Measurements from ENCODE around the gene TOMM6. TPM values are rescaled to one million over a fixed set of nuclear protein-coding genes. Genes with fewer than 3 reads are reported as not detected.

Gene TOMM6
- polyA plus RNA-seq, 1 of the 3 experiments (the other 2 are of a cell fraction) = 493 TPM

- H3F3A ChIP-seq (replicated peaks; ENCODE audit: insufficient read depth) = no peaks in the 10 kb centered on the region
- no peaks in the 10 kb centered on the region for H3K9me3 ChIP-seq
- peaks cover 13% of the 10 kb centered on the region for H3K79me2 ChIP-seq (ENCODE audit: insufficient read depth)
- H3K27ac ChIP-seq (ENCODE audit: low read depth in 2 of 2, low read length in 1 of 2) = no peak overlapping the region; a peak in 1 of 4 replicates
- peak overlapping the region; percentile 52 to 82 for H3K4me3 ChIP-seq (ENCODE audit: low read depth in 2 of 2, low read length in 1 of 2)
- H4K20me1 ChIP-seq (ENCODE audit: insufficient read depth) = no peaks in the 10 kb centered on the region
- WGBS (ENCODE audit: low lambda C conversion rate) = 91% methylated on average over 6 of the region's 6 CpGs
- peak overlapping the region; percentile 72 for H3K9ac ChIP-seq
- ChIA-PET POLR2A (no interaction called here), CTCF (interaction anchor here (0.7 to 1.8 kb wide), 4 partner anchors 8 to 89 kb away, joined by 3 to 11 read pairs (median 3); partner anchors contain the start of gene TOMM6)
- H3K27me3 ChIP-seq (ENCODE audit: insufficient read depth) = no peaks in the 10 kb centered on the region
- H3K36me3 ChIP-seq (replicated peaks in 1 of 2; ENCODE audit: control insufficient read depth in 1 of 2, insufficient read depth in 2 of 2, low read length in 1 of 2) = peaks cover 19 to 20% of the 10 kb centered on the region in 2 experiments
- peak overlapping the region; percentile 86 for H3K4me2 ChIP-seq
- TF ChIP-seq TCF12 (IDR thresholded peaks at IDR 0.05) = no peak
- no peak for TF ChIP-seq USF2 (IDR thresholded peaks at IDR 0.05; ENCODE audit: borderline replicate concordance, low read depth, low read length)
- H3K9me2 ChIP-seq = no peaks in the 10 kb centered on the region
- no peak for DNase-seq
- no peak overlapping the region for H2AFZ ChIP-seq (ENCODE audit: low read depth)
- H3K4me1 ChIP-seq (ENCODE audit: control insufficient read depth in 1 of 2, insufficient read depth in 2 of 2, low read depth in 1 of 2, low read length in 1 of 2) = peaks cover 14% of the 10 kb centered on the region in 2 experiments; a peak in 2 of 4 replicates
These were observed 8.6 kb upstream of the TOMM6 start for GRCh38 chr6:41778895-41779294.

- CTCF ChIA-PET = interaction anchor here (0.8 kb wide), 1 partner anchor 46 kb away, joined by 4 read pairs; no protein-coding TSS in a partner anchor
- H3K27me3 ChIP-seq (ENCODE audit: insufficient read depth) = no peaks in the 10 kb centered on the region
- DNase-seq = no peak
- TF ChIP-seq POLR2AphosphoS5 (IDR thresholded peaks at IDR 0.05; ENCODE audit: low read depth, low read length) (no peak), YY1 (IDR thresholded peaks at IDR 0.05; ENCODE audit: low read depth) (no peak), FOXJ3 (CRISPR knock-in tag; IDR thresholded peaks at IDR 0.05) (no peak), TEAD4 (IDR thresholded peaks at IDR 0.05; ENCODE audit: borderline replicate concordance, insufficient read depth) (no peak), RFX5 (IDR thresholded peaks at IDR 0.05; ENCODE audit: low read length) (no peak), MXI1 (IDR thresholded peaks at IDR 0.05; ENCODE audit: low read depth, low read length) (no peak), JUND (IDR thresholded peaks at IDR 0.05) (no peak), NRF1 (IDR thresholded peaks at IDR 0.05; ENCODE audit: low read depth, low read length) (no peak), FOXM1 (IDR thresholded peaks at IDR 0.05; ENCODE audit: low read depth) (no peak)
- H3K9me2 ChIP-seq = no peaks in the 10 kb centered on the region
- POLR2A ChIA-PET = interaction anchor here (1.0 kb wide), 1 partner anchor 269 kb away, joined by 3 read pairs; no protein-coding TSS in a partner anchor
- 11% methylated on average over 6 of the region's 16 CpGs for WGBS (ENCODE audit: low lambda C conversion rate)
- H2AFZ ChIP-seq (ENCODE audit: low read depth) = no peak overlapping the region; the same call in 1 of the 2 replicates
- H3K9me3 ChIP-seq = no peaks in the 10 kb centered on the region
- H3K4me3 ChIP-seq (ENCODE audit: low read depth in 2 of 2, low read length in 1 of 2) = peak overlapping the region; percentile 52 to 82
- peaks cover 14% of the 10 kb centered on the region in 2 experiments; a peak in 2 of 4 replicates for H3K4me1 ChIP-seq (ENCODE audit: control insufficient read depth in 1 of 2, insufficient read depth in 2 of 2, low read depth in 1 of 2, low read length in 1 of 2)
- H3K36me3 ChIP-seq (replicated peaks in 1 of 2; ENCODE audit: control insufficient read depth in 1 of 2, insufficient read depth in 2 of 2, low read length in 1 of 2) = peaks cover 18 to 21% of the 10 kb centered on the region in 2 experiments
- peak overlapping the region; percentile 86 for H3K4me2 ChIP-seq
- H4K20me1 ChIP-seq (ENCODE audit: insufficient read depth) = no peaks in the 10 kb centered on the region
- peak overlapping the region; percentile 72 for H3K9ac ChIP-seq
- no peaks in the 10 kb centered on the region for H3F3A ChIP-seq (replicated peaks; ENCODE audit: insufficient read depth)
- H3K27ac ChIP-seq (ENCODE audit: low read depth in 2 of 2, low read length in 1 of 2) = peak overlapping the region in 1 of 2 experiments; percentile 0; a peak in 1 of 4 replicates
- peaks cover 13% of the 10 kb centered on the region for H3K79me2 ChIP-seq (ENCODE audit: insufficient read depth)
These were observed 8.2 kb upstream of the TOMM6 start for GRCh38 chr6:41779336-41779735.

All from SK-N-SH (cell line).